NT2/D1 (cell line): ENCODE data around the gene CCT6B.

Source experiments
- DNase-seq: peaks from one replicate; pipeline ENCODE4 v3.0.0-alpha.2; 2011; ENCODE audit warnings: low read depth, low spot score
- H3K27me3 ChIP-seq: 2 replicates; pipeline ENCODE4 v1.6.0; 2011; ENCODE audit warnings: mild to moderate bottlenecking; ENCODE audit not compliant: insufficient read length, insufficient read depth
- H3K36me3 ChIP-seq: 2 replicates; pipeline ENCODE4 v1.6.1; 2011; ENCODE audit warnings: mild to moderate bottlenecking, low read length, mixed read lengths; ENCODE audit not compliant: insufficient read depth, insufficient read length
- H3K4me1 ChIP-seq: 2 replicates; pipeline ENCODE4 v1.5.1; 2011; ENCODE audit not compliant: insufficient read depth, insufficient read length
- H3K4me3 ChIP-seq: 2 replicates; pipeline ENCODE4 v1.5.1; 2011; ENCODE audit warnings: low read depth; ENCODE audit not compliant: insufficient read length
- H3K9ac ChIP-seq: 2 replicates; pipeline ENCODE4 v1.6.0; 2011; ENCODE audit warnings: low read depth; ENCODE audit not compliant: insufficient read length
- H3K9me3 ChIP-seq: 2 replicates; pipeline ENCODE4 v1.5.1; 2011; ENCODE audit warnings: mild to moderate bottlenecking, low read length; ENCODE audit not compliant: insufficient read depth
- SUZ12 ChIP-seq: IDR thresholded peaks from 2 replicates; pipeline ENCODE4 v1.6.1; 2011; ENCODE audit not compliant: insufficient read length, insufficient read depth; ENCODE audit errors: extremely low read depth
- YY1 ChIP-seq: IDR thresholded peaks from 2 replicates; pipeline ENCODE4 v1.6.1; 2011; ENCODE audit not compliant: insufficient read length, insufficient read depth
- ZNF274 ChIP-seq: IDR thresholded peaks from 2 replicates; pipeline ENCODE4 v1.6.1; 2011; ENCODE audit warnings: mild to moderate bottlenecking, low read depth, low read length

The CCT6B gene

DNA sequence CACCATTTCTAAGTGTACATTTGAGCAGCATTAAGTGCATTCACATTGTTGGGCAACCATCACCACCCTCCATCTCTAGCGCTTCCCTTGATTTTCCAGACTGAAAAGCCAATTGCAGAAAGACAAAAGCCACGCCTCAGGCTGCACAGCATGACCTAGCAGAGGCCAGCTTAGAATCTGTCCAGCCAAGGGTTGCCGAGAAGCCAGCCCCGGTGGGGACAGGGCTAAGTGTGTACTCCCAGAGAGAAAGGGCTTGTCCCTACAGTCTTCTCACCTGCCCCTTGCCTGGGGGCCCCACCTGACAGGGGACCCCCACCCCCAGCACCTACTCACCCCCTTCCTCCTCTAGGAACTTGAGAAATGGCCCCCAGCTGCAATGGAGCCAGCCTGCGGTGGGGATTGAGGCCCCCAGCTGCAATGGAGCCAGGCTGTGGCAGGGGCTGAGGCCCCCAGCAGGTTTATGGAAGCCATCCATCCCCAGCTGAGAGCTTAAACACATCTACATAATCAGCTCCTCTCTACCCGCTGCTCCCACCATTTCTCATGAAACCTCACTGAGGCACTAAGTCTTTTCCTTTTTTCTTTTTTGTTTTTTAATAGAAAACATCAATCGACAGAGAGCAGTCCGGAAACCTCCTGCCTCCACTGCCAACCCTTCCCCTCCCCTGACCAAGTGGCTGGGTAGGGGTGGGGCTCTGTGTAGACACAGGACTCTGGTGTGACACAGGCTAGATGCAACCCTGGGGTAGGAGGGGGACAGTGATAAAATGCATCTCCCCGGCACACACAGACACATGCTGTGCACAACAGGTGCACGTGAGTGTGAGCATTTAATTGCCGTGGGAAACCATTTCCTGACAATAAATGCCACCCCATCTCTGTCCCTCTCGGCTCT lies 77.9 kb downstream of the CCT6B start:
- H3K4me1 ChIP-seq = peaks cover 5% of the 10 kb centered on the region
- peaks cover 14% of the 10 kb centered on the region for H3K27me3 ChIP-seq
- H3K9me3 ChIP-seq = no peaks in the 10 kb centered on the region
- H3K36me3 ChIP-seq = no peaks in the 10 kb centered on the region
- TF ChIP-seq SUZ12 (no peak), YY1 (no peak), ZNF274 (no peak)
- no peak overlapping the region for H3K4me3 ChIP-seq
- DNase-seq = peak; percentile 39
- no peak overlapping the region for H3K9ac ChIP-seq

DNA sequence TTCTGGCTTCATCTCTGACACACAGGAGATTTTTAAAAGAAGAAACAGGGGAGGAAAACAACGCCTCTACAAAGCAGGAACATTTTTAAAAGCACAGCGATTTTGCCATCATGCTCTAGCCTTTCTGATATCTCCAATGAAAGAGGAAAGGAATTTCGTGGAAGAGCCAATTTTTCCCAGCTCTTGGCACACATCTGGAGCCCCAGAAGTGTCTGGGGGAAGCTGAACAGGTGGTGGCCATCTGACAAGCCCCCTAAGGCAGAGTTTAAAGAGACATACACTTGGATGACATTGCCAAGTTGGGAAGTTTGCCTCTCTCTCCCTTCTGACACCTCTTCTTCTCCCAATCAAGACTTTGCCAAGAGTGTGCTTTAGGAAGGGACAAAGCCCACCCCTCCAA lies 82.1 kb downstream of the CCT6B start:
- no peaks in the 10 kb centered on the region for H3K9me3 ChIP-seq
- H3K36me3 ChIP-seq = no peaks in the 10 kb centered on the region
- no peak for DNase-seq
- H3K27me3 ChIP-seq = no peaks in the 10 kb centered on the region
- H3K9ac ChIP-seq = no peak overlapping the region
- TF ChIP-seq ZNF274 = no peak
- TF ChIP-seq SUZ12 = no peak
- no peak for TF ChIP-seq YY1
- no peak overlapping the region for H3K4me3 ChIP-seq
- peaks cover 5% of the 10 kb centered on the region for H3K4me1 ChIP-seq
